Activated naive CD4-positive, alpha-beta T cell (primary cell): ENCODE measurements around the gene CDK16.
"Not testable (repeated sequence)": the region's sequence is repeated elsewhere in the genome, so short reads cannot be mapped to it uniquely, and the experiment has no call there.

Experiments
- DNase-seq, 4 experiments: peaks; one replicate each; lab custom pipeline; 2025; lab: John Stamatoyannopoulos, UW

Gene CDK16

DNA sequence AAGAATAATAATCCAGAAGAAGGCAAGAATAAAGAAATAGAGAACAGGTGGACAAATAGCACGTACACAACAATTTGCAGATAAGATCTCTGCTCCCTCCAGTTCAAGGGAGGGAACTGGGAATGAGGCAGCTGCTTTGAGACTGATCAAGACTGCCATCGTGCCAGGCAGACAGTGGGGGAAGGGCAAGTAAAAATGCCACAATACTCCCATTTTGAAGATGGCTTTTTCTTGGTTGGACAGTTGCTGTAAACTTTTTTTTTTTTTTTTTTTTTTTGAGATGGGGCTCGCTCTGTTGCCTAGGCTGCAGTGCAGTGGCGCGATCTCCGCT, 31.5 kb downstream of the CDK16 start:
- DNase-seq: no peak

DNA sequence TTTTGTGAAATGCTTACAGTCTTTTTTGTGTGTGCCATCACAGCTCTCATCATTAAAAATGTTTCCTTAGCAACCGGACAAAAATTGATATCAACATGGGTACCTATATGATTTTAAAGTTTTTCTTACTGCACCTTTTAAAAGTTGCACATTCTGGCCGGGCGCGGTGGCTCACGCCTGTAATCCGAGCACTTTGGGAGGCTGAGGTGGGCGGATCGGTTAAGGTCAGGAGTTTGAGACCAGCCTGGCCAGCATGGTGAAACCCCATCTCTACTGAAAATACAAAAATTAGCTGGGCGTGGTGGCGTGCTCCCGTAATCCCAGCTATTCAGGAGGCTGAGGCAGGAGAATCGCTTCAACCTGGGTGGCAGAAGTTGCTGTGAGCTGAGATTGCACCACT, 39.1 kb downstream of the CDK16 start:
- not testable (repeated sequence) for DNase-seq

DNA sequence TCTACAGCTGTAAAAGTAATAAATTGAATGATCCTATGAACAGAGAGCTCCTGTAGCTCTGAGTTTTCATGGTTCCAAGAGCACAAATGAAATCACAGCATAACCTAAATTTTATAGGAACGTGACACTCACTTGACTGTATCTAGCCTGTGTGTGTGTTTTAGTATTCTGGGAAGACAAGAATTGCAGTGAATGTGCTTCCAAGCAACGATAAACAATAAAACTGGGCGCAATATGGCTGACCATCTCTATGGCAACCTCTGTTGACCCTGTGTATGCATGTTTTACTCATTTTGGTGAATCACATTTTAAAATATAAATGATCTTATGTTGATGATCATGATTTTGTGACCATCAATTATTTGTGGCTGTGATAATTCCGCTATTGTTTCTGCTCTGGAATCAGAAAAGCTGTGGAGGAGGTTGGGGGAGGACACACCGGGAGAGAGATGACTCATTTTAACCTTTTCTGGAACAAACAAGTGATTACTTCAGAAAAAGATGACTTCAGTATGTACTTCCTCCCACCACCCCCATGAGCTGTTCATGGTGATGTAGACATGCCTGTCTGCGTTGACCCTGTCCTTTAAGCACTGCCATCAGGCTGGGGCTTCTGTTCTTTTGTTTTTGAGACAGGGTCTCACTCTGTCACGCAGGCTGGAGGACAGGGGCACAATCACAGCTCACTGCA, 46.1 kb downstream of the CDK16 start:
- DNase-seq: no peak

DNA sequence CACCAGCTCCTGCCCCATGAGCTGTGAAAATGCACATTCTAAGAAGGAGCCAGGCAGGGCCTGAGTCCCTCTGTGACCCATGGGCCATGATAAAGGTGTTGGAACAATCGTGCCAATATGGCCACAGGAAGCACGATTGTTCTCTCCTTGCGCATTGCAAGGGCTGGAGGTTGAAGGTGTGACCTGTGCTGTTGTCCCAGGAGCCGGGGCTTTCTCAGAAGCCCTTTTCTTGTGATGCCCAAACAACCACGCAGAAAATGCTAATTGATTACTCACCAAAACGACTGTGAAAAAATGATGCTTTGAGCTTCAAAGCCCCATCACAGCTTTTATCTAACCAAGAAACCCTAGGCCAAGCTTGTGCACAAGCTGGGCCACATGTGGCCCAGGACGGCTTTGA, 48.2 kb downstream of the CDK16 start:
- DNase-seq: no peak

DNA sequence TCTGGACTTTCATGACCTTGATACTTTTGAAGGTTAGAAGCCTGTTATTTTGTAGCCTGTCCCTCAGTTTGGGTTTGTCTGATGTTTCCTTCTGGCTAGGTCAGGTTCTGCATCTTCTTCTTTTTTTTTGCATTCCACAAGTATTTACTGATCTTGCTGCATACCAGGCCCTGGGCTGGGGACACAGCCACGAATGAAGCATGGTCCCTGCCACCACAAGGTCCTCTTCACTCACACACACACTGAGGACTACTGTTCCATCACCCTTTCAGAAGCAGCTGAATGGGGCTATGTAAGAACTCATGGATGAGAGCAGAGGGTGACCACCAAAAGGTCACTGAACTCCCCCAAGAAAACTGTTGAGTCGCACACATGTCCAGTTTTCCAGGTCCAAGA, 53.5 kb downstream of the CDK16 start:
- DNase-seq: no peak

DNA sequence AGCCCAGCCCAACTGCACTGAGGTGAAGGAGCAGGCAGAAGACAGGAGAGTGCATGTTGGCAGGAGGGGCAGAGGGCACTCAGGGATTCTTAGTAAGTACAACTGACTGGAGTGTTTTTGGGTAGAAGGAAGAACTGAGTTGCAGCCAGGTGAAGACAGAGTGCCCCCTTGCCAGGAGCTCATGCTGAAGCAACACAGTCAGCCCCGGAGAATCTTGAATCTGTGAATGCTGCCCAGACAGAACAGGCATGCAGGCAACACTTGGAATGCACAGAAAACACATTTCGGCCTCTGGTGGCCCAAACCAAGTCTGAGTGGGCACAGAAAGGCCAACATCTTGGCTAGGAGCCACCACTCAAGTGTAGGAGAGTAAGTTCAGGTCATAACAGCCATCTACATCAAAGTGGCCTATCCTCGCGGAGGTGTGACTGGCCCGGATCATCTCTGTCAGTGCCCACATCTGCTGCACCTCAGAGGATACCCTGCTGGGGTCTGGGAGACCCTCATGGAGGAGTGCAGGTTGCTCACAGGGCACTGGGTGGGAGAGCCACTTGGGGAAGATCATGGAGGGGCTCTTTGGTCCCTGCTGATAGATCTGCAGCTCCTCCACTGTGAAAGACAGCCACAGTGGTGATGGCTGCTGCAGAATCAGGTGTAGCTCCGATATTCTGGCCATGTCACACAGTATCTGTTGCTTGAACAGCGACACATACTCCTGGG, 54.7 kb downstream of the CDK16 start:
- no peak for DNase-seq

DNA sequence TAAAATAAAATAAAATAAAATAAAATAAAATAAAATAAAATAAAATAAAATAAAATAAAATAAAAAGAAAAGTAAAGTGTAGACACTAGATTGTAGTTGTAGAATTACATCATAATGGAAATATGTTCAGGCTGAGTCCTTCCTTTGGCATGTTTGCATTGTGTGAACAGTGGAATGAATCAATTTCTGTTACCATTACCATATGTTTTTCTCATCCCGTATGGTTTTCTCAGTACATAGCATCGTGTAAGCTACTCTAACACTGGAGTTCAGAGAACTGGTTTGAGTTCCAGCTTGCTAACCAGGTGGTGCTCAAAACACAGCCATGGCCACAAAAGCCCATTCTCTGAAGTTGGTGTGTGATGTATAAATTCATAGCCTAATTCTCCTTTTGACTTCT, 60.2 kb downstream of the CDK16 start:
- DNase-seq: no peak
